ACHN (cell line): ENCODE results near the gene NES.
"Not testable (repeated sequence)": the region's sequence is repeated elsewhere in the genome, so short reads cannot be mapped to it uniquely, and the experiment has no call there.

ENCODE experiments used
- DNase-seq: peaks from one replicate; pipeline ENCODE4 v3.0.0-alpha.2; 2015
- in situ Hi-C: cut with HindIII; loops from 2 replicates; pipeline ENCODE4 v1.10.0; 2017; ENCODE audit warnings: low sequenced_read_pairs, low pct_ligation_motif_present, low pct_unique_long_range_greater_than_20kb

Gene NES

DNA sequence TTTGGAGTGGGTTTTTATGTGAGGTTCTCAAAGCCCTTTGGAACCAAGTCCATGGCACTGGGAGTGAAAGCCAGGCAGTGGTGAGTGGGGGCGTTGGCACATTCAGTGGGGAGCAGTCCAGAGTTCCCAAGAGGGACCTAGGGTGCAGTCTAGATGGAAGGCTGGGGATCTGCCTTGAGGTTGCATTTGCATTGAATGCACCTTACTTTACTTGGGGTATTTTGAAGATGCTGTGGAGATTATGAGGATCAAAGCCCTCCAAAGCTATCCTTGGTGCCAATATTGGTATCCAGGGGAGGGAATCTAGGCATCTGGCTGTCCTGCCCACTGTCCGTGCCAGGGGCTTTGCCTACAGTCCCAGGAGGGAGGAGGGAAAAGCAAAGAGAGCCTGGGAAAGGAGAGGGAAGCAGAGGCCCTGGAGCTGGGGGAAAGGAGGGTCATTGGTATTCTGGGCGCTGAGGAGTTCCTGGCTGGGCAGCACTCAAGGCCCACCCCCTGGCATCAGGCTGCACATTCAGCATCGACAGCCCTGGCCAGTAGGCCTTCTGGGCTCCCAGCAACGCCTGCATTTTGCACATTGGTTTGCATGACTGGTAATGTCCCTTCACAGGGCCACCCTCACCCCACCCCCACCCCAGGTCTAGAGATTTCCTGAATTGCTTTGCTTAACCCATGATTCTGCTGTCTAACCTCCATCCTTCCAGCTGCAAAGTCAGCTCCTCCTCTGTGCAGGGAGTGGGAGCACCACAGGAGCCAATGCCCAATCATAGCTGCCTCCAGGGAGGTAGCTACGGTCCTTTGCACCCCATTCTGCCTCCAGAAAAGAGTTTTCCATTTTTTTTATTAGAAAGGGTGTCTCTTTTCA, 36.1 kb downstream of the NES start:
- in situ Hi-C loops, result no loop called here
- DNase-seq, result no peak

- no peak for DNase-seq
- in situ Hi-C loops, result no loop called here
Observed at GRCh38 chr1:156639601-156640101, 37.6 kb downstream of the NES start.

DNA sequence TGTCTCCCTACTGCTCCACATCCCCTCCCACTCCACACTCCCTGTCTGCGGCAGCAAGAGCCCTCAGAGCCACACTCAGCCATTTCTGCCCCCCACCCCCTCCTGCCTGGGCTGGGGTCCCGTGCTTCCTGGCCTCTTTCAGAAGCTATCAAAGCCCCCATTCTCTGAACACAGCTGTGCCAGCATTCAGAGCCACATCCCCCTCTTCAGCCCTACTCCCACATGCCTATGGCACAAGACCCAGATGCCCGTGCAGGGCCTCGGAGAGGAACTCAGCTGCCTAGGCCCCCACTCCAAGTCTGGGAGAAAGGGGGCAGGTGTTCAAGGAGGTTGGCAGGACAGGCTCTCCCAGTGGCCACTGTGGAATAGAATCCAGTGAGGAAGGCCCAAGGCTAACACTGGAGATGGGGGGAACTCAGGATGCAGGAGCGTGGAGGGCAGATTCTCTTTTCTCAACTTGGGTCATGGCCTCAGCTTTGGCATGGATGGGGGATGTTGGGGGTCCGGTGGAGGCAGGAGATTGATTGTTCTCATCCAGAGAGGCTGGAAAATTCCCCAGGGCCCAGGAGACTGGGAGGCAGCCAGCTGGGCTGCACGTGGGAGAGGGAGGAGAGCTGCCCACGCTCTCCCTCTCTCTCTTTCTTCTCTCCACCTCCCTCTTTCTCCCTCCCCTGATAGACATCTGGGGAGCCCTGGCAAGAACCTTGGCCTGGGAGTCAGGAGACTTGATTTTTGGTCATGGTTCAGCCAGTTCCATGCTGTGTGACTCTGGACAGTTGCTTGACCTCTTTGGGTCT, 38.8 kb downstream of the NES start:
- in situ Hi-C loops, result no loop called here
- no peak for DNase-seq

DNA sequence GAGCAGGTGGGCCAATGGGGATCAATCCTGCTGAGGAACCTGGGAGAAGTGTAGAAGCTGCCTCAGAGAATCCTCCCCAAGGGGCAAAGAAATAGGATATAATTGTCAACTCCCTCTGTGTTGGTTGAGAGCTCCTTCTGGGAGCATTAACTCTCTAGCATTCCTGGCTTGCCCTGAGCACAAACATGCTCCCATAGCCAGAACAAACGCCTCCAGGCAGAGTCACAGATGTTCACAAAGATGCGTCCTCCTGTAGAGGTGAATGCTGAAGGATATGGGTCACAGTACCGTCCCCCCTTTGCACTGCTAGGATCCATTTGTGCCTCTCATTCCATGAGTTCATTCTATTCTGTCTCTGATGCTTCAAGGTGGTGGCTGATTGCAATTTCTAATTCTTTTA, 44.9 kb downstream of the NES start:
- in situ Hi-C loops, result no loop called here
- no peak for DNase-seq

DNA sequence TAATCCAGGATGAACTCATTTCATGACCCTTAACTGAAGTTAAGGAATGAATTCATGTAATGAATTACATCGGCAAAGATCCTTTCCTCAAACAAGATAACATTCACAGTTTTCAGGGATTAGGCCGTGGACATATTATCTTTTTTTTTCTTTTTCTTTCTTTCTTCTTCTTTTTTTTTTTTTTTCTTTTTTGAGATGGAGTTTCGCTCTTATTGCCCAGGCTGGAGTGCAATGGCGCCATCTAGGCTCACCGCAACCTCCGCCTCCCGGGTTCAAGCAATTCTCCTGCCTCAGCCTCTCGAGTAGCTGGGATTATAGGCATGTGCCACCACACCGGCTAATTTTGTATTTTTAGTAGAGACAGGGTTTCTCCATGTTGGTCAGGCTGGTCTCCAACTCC, 46.1 kb downstream of the NES start:
- DNase-seq, in situ Hi-C loops: not testable (repeated sequence)

GRCh38 chr1:156629823-156630449, 47.3 kb downstream of the NES start:
- no peak for DNase-seq
- in situ Hi-C loops, result no loop called here

DNA sequence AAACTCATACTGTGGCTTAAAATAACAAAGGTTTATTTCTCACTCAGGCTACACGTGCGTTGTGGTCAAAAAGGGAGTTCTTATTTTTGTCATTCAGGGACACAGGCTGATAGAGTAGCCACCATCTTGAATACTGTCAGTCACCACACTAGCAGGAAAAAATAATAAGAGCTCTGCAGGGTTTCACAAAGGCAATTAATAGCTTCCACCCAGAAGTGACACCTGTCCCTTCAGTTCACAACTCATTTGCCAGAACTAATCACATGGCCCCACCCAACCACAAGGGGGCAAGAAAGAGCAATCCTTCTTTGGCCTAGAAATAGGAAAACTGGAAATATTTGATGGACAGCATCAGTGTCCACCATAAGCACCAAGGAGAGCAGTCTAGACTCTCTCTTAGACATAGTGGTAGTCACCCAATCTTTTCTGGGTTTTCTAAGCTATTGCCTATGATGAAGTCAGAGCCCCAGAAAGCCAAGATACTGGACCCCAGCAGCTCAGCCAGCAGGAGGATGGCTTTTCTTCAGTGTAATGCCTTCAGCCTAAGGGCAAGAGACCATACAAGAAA, 49.8 kb downstream of the NES start:
- in situ Hi-C loops, result no loop called here
- peak; percentile 73 for DNase-seq

- DNase-seq, result no peak
- in situ Hi-C loops, result no loop called here
Observed at GRCh38 chr1:156626079-156626438, 51.1 kb downstream of the NES start.

GRCh38 chr1:156625436-156626078, 51.6 kb downstream of the NES start:
- peak; percentile 53 for DNase-seq
- in situ Hi-C loops, result no loop called here

DNA sequence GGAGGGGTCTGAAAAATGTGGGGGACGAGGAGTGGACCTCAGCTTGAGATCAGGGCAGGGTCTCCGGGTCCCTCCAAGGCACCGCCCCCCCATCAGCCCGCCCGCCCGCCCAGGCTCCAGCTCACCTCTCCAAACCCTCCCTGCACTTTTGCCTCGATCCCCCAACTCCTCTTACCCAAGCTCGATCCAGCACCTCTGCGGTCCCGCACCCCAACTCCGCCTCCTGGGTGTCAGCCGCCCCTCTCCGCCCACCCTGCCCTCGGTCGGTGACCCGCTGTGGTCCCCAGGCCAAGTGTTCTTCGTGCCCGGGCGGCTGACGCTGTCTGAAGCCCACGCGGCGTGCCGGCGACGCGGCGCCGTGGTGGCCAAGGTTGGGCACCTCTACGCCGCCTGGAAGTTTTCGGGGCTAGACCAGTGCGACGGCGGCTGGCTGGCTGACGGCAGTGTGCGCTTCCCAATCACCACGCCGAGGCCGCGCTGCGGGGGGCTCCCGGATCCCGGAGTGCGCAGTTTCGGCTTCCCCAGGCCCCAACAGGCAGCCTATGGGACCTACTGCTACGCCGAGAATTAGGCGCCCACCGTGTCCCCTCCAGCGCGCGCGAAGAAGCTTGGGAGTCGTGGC, 52.3 kb downstream of the NES start:
- no peak for DNase-seq
- in situ Hi-C loops, result no loop called here

- peak; percentile 61 for DNase-seq
- in situ Hi-C loops, result no loop called here
Observed at GRCh38 chr1:156623946-156624813, 53.0 kb downstream of the NES start.

DNA sequence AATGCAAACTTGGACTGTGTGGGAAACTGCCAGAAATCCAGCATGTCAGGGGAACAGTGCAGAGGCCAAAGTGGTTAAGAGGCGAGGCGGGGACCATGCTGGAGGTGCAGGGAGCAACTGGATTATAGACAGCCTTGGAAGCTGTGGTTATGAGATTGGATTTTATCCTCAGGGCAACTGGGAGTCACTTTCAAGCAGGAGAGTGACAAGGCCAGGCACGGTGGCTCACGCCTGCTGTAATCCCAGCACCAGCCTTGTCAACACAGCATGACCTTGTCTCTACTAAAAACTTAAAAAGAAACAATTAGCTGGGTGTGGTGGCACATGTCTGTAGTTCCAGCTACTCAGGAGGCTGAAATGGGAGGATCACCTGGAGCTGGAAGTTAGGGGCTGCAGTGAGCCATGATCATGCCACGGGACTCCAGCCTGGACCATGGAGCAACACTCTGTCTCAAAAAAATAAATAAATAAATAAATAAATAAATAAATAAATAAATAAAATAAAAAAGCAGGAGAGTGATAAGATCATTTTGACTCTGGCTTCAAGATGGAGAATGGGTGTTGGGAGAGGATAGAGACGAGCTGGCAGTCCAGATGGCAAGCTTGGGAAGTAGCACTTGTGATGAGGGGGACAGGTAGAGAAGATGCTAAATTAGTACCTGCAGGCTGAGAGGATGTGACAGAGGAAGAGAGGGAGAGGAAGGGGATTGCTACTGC, 54.5 kb downstream of the NES start:
- DNase-seq, result no peak
- in situ Hi-C loops, result no loop called here

DNA sequence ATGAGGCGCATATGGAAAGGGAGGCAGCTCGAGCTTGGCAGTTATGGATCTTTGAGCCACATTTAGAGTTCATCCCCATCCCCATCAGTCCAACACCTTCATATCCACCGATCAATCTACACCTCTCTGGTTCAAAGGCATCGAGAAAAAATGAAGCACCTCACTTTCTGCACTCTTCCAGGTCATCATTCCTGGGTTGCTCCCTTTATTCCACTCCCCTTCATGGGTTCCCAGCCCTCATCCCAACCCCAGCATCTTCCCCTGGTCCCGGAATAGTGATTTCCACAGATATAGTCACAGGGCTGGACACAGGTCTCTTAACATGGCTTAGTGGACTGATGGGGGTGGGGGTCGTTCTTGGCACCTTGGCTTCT, 57.6 kb downstream of the NES start:
- in situ Hi-C loops, result no loop called here
- DNase-seq, result no peak

DNA sequence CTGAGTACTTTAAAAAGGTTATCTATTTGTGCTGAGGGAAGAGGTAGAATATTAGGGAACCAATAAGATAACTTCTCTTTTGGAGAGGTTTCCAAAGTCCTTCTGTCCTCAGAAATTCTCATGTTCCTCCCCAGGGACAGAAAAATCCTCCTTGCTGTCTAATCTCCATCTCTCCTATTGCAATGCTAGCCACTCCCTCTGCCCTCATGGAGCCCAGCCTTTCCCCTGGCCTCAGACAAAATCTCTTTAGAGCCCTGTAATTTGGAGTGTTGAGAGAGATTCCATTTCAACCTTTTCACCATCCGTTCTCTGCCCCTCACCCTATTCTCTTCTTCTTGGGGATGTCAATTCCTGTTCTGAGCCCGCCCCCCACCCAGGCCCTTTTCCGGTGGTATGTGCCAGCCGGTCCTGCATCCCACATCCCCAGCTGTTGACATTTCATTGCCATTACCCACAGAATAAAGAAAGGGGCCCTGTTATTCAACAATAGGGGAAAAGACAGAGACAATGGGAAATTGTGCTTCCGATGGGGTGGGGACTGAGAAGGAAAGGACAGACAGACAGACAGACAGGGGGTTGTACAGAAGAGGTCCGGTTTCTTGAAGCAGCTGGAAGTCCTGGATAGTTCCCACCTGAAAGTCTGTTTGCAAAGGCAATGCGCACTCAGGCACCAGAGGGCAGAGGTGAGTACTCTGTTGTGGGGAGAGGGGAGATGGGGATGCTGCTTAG, 58.2 kb downstream of the NES start, which contains the start of gene HAPLN2:
Gene HAPLN2 (plus strand): TSS at position 563 of the 729 bp plus-strand sequence. CDS start 4,076 bp downstream, outside the sequence.
- DNase-seq, result peak; percentile 34
- in situ Hi-C loops, result no loop called here
